Neural crest cell (in vitro differentiated cells): ENCODE data around the gene CHORDC1. TPM values are rescaled to one million over a fixed set of nuclear protein-coding genes. Genes with fewer than 3 reads are reported as not detected.
A peak's percentile ranks its signal among the peaks of the same experiment; 100 is the strongest.

Source experiments
- DNase-seq: peaks from one replicate; pipeline ENCODE4 v3.0.0; 2021; ENCODE audit warnings: low read depth, mixed read lengths, low spot score
- H3K27ac Mint-ChIP-seq: one replicate; pipeline ENCODE4 v1.8.0; 2021; ENCODE audit warnings: mild to moderate bottlenecking, mixed read lengths; ENCODE audit not compliant: unreplicated experiment
- H3K27me3 Mint-ChIP-seq: 2 replicates; pipeline ENCODE4 v1.8.0; 2021; ENCODE audit warnings: low read depth, mild to moderate bottlenecking, mixed read lengths
- H3K36me3 Mint-ChIP-seq: 2 replicates; pipeline ENCODE4 v1.8.0; 2021; ENCODE audit warnings: low read depth, mild to moderate bottlenecking, mixed read lengths
- H3K4me1 Mint-ChIP-seq: 2 replicates; pipeline ENCODE4 v1.8.0; 2021; ENCODE audit warnings: mixed read lengths
- H3K4me3 Mint-ChIP-seq: one replicate; pipeline ENCODE4 v1.8.0; 2021; ENCODE audit warnings: mild to moderate bottlenecking, mixed read lengths
- H3K9me3 Mint-ChIP-seq: 2 replicates; pipeline ENCODE4 v1.8.0; 2021; ENCODE audit warnings: mixed read lengths
- long read RNA-seq: library from polyadenylated mRNA; unstranded; transcript quantifications from one replicate; pipeline ENCODE4 v2.0.0, GENCODE V29; 2020
- total RNA-seq: library from RNA; stranded (reverse); gene quantifications from 2 replicates; pipeline ENCODE4 v1.2.1, GENCODE V29; 2021
- TF ChIP-seq, protein P1 (sequence below): fragments of 200-600 bp; sonication (generic); conservative IDR thresholded peaks from 2 replicates; pipeline ENCODE4 v1.5.0; 2021; ENCODE audit warnings: antibody characterized with exemption, mild to moderate bottlenecking

The CHORDC1 gene
- 64.5 and 64.6 TPM in 2 replicates for total RNA-seq
- long read RNA-seq, full-length matches to known transcripts = 149 of 174 reads
- long read RNA-seq, partial matches to known transcripts = 7 of 174 reads
- long read RNA-seq, other reads (novel, unspliced or antisense) = 18 of 174 reads

DNA sequence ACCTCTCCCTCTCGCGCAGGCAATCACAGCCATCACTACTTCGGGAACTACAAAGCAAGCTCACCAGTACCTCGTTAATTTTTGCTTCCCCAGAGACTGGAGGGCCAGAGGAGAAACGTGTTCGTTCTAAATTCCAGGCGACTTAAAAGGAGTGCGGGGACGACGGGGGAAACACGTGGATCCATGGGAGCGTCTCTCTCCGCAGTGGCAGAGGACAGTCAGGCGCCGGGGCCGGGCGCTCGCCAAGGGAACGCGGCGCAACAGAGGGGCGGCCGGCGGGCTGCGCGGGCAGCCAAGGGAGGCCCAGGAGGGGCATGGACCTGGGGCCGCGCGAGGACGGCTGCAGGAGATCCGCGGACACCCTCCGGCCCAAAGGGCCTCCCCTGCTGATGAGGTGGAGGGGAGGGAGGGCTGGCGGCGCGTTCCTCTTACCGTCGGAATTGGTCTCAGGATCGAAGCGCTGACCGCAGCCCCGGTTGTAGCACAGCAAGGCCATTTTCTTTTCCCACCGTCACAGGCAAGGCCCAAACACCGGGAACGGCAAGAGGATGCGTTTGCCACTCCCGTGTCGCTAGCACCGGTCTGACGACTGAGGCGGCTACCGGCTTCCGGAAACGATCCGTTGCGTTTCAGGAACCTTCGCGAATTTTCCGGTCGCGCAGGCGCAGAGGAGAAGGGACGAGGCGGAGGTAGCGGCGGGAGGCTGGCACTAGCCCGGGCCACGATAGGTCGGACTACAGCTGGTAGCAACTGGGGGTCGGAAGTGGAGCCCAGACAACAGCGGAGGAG lies at the start of gene CHORDC1:
CHORDC1 (minus strand) TSS at position 591 of the 789 bp plus-strand sequence; CDS start at position 496, 95 bp downstream.
- Mint-ChIP-seq H3K27ac (peak within 1 kb of the TSS; percentile 98), H3K4me1 (peaks cover 46% of the 10 kb centered on the region), H3K36me3 (no peaks in the 10 kb centered on the region), H3K9me3 (no peaks in the 10 kb centered on the region), H3K27me3 (no peaks in the 10 kb centered on the region), H3K4me3 (peak within 1 kb of the TSS; percentile 97)
- TF ChIP-seq, protein P1, sequence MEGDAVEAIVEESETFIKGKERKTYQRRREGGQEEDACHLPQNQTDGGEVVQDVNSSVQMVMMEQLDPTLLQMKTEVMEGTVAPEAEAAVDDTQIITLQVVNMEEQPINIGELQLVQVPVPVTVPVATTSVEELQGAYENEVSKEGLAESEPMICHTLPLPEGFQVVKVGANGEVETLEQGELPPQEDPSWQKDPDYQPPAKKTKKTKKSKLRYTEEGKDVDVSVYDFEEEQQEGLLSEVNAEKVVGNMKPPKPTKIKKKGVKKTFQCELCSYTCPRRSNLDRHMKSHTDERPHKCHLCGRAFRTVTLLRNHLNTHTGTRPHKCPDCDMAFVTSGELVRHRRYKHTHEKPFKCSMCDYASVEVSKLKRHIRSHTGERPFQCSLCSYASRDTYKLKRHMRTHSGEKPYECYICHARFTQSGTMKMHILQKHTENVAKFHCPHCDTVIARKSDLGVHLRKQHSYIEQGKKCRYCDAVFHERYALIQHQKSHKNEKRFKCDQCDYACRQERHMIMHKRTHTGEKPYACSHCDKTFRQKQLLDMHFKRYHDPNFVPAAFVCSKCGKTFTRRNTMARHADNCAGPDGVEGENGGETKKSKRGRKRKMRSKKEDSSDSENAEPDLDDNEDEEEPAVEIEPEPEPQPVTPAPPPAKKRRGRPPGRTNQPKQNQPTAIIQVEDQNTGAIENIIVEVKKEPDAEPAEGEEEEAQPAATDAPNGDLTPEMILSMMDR = no peak
- peak; percentile 81 for DNase-seq

DNA sequence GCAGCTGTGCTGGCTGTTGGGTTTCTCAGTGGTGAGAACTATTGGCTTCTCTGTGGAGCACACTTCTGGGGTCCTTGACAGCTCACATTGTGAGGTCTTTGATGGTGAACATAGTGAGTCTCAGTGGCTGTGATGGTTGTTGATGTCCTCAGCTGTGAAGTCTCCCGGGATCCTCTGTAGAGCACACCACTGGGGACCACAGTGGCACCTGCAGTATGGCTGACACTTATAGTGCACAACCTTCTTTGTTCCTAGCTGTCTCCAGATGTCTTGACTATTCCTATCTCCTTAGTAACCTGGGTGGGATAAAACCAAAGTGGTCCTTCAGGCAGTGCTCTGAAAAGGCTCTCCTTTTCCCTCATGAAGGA lies 34.3 kb upstream of the CHORDC1 start:
- no peaks in the 10 kb centered on the region for H3K36me3 Mint-ChIP-seq

DNA sequence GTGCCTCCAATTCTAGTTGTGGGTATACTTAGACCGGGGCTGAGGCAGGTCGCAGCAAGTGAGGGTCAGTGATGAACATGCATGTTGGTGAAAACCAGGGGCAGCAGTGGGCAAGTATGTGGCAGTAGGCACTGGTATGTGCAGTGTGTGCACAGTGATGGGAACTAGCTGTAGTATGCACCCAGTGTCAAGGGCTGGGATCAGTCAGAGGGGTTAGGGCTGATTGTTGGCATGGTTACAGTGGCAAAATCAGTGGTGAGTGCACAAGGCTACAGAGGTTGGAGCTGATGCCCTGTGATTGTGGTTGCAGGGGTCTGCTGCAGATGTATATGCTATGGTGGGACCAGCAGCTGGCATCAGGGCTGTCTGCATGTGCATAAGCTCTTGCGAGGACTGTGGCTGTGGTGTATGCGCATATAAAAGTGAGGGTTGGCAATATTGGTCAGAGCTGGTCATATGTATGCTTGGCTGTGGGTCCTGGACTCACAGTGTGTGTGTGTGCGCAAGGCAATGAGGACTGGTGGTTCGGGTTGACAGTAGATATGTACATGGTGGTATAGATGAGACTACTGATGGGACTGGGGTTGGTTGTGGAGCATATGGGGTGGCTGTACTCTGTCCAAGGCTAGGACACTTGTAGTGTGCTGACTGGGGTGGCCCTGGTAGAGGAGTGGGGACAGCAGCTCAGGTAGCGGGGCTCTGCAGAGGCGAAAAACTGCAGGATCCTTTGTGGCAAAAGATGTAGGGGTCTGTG lies 33.7 kb upstream of the CHORDC1 start:
- no peak for DNase-seq
- peaks cover 3% of the 10 kb centered on the region for H3K4me1 Mint-ChIP-seq
- peaks cover 2% of the 10 kb centered on the region for H3K27me3 Mint-ChIP-seq
- TF ChIP-seq, protein P1 = no peak
- H3K36me3 Mint-ChIP-seq = no peaks in the 10 kb centered on the region
- peaks cover 8% of the 10 kb centered on the region for H3K9me3 Mint-ChIP-seq
- no peak overlapping the region for H3K4me3 Mint-ChIP-seq
- no peak overlapping the region for H3K27ac Mint-ChIP-seq

More for the DNA sequence above, 34.3 kb upstream of the CHORDC1 start:
- Mint-ChIP-seq H3K9me3 (peaks cover 8% of the 10 kb centered on the region), H3K27me3 (peaks cover 2% of the 10 kb centered on the region), H3K27ac (no peak overlapping the region), H3K4me3 (no peak overlapping the region), H3K4me1 (peaks cover 2% of the 10 kb centered on the region)
- TF ChIP-seq, protein P1 = no peak
- DNase-seq = no peak

DNA sequence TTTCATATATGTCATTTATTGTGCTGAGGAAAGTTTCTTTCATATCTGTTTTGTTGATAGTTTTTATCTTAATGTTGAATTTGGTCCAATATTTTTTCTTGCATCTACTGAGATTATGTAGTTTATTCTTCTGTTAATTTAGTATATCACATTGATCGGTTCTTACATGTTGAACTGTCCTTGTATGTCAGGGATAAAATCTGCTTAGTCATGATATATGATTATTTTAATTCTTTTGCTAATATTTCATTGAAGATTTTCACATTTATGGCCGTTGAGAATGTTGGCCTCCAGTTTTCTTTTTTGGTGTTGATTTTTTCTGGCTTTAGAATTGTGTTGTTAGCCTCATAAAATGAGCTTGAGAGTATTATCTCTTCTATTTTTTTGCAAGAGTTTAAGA lies 31.2 kb upstream of the CHORDC1 start:
- no peak for DNase-seq
- no peaks in the 10 kb centered on the region for H3K36me3 Mint-ChIP-seq
- H3K27me3 Mint-ChIP-seq = peaks cover 2% of the 10 kb centered on the region
- peaks cover 8% of the 10 kb centered on the region for H3K9me3 Mint-ChIP-seq
- H3K27ac Mint-ChIP-seq = no peak overlapping the region
- no peak overlapping the region for H3K4me3 Mint-ChIP-seq
- peaks cover 3% of the 10 kb centered on the region for H3K4me1 Mint-ChIP-seq
- TF ChIP-seq, protein P1 = no peak

DNA sequence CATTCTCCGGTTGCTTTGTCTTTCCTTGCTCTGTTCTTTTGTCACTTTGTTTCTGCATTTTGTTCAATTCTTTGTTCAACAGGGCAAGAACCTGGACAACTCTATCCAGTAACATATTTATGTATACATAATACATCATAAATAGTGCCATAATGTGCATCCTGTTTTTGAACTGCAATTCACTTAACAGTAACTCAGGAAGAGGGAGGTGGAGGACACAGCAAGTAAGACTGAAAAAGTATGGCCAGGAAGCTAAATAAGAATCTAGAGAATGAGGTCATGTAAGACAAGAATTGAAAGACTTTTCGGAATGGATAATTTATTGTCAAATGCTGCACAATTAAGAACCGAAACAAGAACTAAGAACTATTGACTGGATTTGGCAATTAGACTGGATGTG lies 29.2 kb upstream of the CHORDC1 start:
- H3K27ac Mint-ChIP-seq = no peak overlapping the region
- no peaks in the 10 kb centered on the region for H3K36me3 Mint-ChIP-seq
- TF ChIP-seq, protein P1 = no peak
- H3K4me1 Mint-ChIP-seq = peaks cover 3% of the 10 kb centered on the region
- H3K9me3 Mint-ChIP-seq = peaks cover 8% of the 10 kb centered on the region
- H3K4me3 Mint-ChIP-seq = no peak overlapping the region
- no peak for DNase-seq
- peaks cover 2% of the 10 kb centered on the region for H3K27me3 Mint-ChIP-seq
